Stimulated activated CD4-positive, alpha-beta T cell treated with anti-CD3 and anti-CD28 coated beads, TNF-alpha, amount 100 ng/mL, for 4 hours (primary cell): ENCODE measurements around the gene ITK.

ENCODE experiments used
- DNase-seq, 3 experiments: peaks; one replicate each; pipeline ENCODE4 v3.0.0-alpha.2; 2020; ENCODE audit warnings: low read depth in 3 of 3

Gene ITK

GRCh38 chr5:157279605-157280239 lies 99.1 kb downstream of the ITK start:
- no peak for DNase-seq

- DNase-seq, result no peak
Measured at GRCh38 chr5:157280927-157281326, 100.3 kb downstream of the ITK start.

DNA sequence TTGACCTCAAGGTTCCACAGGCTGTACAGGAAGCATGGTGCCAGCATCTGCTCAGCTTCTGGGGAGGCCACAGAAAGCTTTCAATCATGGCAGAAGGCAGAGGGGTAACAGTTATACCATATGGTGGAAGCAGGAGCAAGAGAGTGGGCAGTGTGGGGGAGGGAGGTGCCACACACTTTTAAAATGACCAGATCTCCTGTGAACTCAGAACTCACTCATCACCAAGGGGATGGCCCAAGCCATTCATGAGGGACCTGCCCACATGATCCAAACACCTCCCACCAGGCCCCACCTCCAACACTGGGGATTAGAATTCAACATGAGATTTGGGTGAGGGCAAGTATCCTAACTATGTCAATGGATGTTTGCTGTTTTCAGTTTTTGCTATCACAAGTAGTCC lies 101.5 kb downstream of the ITK start:
- DNase-seq, result no peak

GRCh38 chr5:157283434-157283833 lies 102.8 kb downstream of the ITK start:
- DNase-seq, result no peak

GRCh38 chr5:157284458-157285212 lies 104.0 kb downstream of the ITK start:
- DNase-seq, result no peak

DNA sequence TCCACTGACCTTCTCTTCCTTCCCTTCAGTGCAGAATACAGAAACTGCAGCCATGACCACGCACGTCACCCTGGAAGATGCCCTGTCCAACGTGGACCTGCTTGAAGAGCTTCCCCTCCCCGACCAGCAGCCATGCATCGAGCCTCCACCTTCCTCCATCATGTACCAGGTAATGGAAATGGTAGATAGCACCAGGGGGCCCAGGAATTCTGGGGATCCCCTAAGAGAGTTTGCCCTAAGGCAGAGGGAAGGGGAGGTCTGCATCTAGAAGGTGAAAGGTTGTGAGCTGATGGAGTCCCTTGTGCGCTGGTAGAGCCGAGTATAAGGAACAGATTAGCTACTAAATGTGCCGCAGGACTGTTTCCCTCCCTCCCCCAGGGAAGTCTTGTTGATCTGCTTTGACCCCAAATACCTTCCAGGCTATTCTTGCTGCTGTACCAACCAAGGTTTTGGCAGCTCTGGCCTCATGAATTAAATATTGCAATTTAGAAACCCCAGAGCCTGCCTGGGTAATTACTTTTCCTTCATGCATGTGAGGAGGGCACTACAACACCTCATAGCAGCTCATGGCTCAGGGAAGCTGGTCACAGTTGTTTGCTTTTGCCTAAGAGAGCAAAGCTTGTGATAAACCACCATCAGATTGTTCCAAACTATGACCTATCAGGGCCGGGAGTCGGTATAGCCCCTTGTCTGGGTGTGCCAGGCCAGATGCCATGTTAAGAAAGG lies 104.8 kb downstream of the ITK start:
- DNase-seq, result no peak

GRCh38 chr5:157286761-157287211 lies 106.1 kb downstream of the ITK start:
- DNase-seq, result no peak

- DNase-seq, result no peak
Measured at GRCh38 chr5:157288405-157289163, 107.9 kb downstream of the ITK start.

DNA sequence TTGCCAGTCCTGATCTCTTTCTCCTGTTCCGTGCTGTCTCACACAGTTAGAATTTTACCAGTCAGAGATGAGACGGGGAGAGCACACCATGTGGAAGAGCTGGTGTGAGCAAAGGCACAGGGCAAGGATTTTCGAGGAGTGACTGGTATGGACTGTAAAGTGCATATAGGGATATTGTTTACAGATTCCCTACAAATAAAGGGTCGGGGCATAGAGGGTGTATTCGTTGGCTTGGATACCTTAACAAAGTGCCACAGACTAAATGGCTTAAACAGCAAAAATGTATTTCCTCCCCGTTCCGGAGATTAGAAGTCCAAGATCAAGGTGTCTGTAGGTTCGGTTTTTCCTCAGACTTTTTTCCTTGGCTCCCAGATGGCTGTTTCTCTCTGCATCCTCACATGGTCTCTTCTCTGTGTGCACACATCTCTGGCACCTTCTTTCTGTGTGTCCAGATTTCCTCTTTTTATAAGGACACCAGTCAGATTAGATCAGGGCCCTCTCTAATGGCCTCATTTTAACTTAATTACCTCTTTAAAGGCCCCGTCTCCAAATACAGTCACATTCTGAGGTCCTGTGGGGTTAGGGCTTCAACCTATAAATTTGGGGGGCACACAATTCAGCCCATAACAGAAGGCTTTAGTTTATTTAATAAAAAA lies 108.7 kb downstream of the ITK start:
- DNase-seq, result no peak

DNA sequence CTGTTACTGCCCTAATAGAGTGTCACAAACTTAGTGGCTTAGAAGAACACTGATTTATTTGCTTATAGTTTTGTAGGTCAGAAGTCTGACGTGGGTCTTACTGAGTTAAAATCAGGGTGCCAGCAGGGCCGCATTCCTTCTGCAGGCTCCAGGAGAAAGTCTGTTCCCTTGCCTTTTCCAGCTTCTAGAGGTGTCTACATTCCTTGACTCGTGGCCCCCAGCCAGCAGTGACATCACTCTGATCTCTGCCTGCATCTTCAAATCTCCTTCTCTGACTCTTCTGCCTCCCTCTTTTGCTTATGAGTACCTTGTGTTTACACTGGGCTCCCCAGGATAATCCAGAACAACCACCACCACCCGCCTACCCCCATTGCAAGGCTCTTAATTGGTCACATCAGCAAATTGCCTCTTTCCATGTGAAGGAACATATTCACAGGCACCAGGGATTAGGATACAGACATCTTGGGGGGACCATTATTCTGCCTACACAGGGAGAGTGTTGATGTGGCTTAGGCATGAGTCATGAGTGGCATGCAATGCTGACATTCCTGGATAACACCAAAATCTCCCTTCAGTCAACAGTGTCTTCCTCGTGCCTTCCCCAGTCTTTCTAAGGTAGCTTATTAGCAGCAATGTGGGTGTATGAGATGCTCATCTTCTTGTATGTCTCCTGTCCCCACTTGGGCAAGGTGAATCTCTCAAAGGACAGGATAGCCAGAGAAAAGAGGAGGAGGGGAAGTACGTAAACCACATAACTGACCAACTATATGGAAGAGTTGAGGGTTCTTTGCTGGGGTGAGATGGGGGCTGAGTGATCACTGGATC lies 109.7 kb downstream of the ITK start:
- DNase-seq, result no peak

- DNase-seq, result no peak
Measured at GRCh38 chr5:157290981-157291711, 110.5 kb downstream of the ITK start.

DNA sequence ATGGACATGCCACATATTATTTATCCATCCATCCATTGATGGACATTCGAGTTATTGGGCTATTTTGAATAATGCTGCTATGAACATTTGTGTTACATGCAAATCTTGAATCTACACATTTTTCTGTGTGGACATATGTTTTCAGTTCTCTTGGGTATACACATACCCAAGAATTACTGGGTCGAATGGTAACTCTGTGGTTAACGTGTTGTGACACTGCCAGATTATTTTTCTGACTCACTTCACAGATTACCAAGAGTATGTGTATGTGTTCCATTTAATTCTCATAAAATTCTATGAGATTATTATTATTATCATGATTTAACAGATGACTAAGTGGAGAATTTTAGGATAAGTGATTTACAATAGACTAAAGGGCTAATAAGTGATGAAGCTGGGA lies 112.0 kb downstream of the ITK start:
- no peak for DNase-seq

GRCh38 chr5:157294407-157295091 lies 113.9 kb downstream of the ITK start:
- no peak for DNase-seq

DNA sequence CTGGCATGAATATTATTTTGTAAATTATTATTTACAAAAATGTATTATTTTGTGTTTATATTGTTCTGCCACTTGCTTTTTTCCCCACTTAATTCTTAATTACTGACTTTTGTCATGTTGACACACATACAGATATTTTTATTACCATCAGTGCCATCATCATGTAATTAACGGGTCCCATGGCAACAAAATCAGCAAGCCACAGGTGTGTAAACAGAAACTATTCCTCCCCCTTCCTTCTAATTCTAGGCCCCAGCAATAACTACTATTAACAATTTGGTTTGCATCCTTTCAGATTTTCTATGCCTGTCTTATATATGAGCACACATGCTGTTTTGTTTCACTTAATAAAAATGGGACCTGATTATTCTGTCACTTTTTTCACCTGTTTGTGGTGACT lies 114.6 kb downstream of the ITK start:
- no peak for DNase-seq

DNA sequence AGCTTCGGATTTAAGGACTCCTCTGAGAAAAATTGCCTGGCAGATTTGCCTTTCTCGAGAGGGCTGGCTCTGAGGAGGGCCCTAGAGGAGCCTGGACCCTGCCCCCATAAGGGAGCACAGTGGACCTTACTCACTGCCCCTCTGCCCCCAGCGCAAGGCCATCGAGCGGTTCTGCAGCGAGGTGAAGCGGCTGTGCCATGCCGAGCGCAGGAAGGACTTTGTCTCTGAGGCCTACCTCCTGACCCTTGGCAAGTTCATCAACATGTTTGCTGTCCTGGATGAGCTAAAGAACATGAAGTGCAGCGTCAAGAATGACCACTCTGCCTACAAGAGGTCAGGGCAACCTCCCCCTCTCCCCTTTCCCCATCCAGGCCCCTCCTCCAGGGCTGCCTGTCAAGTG lies 119.9 kb downstream of the ITK start:
- no peak for DNase-seq

DNA sequence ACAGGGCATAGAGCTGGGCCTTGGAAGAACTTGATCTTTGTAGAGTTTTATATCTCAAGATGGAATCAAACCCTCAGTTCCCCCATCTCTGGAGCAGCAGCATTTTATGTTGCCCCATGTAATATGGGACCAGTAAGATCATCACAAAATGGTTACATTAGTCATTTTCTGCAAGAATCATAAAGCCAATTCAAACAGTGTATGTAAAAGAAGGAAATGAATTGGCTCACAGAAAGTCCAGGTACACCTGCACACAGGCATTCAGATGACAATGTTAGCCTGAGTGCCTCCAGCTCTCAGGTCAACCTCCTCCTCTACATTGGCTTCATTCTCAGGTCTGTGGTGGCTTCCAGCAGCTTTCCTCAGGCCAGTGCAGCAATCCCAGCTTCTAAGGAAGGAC lies 120.4 kb downstream of the ITK start:
- no peak for DNase-seq

DNA sequence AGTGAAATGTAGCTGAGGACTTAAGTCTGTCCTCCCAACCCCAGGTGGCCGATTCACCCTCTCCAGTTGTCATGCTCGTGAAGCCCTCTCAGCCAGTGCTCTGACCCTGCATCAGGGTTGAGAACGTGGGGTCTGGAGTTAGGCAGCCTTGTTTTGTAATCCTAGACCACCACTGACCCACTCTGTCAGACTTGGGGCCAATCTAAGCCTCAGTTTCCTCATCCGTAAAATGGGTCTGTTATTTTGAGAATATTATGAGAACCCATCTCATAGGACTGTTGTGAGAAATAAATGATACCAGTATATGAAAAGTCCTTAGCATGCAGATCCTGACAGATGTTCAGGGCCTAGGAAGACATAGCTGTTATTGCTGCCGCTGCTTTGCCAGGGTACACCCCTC lies 122.4 kb downstream of the ITK start:
- no peak for DNase-seq

DNA sequence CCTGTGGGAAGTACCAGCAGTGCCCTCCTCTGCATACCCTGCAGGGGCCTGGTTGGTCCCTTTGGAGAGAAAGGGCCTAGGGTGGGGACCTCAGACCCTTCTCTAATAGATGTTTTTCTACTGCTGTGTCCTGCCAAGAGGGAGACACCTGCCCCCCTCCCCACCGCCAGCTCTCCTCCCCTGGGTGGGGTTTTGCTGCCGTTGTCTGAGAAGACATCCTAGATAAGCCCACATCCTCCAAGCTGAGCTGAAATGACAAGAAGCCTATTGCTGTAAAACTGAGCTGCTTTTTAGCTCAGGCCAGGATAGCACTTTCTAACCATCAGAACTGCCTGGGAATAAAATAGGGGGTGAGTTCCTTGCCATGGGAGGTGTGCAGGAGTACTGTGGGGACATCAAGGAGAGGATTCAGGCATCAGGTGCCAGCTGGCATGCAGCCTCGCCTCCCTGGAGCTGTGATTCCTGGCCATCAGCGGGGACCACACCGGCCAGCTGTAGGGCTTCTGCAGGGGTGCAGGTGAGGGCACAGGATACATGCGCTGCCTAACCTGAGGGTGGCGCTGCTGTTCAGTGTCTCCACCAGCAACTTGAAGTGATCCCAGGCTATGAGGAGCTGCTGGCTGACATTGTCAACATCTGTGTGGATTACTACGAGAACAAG lies 123.2 kb downstream of the ITK start:
- no peak for DNase-seq
